SK-N-SH (cell line): ENCODE measurements around the gene SIK2.

Experiments
- CTCF ChIP-seq: fragments of 200-600 bp; sonication (generic); IDR thresholded peaks from 2 replicates; pipeline ENCODE4 v1.6.1; 2017; ENCODE audit warnings: antibody characterized with exemption, mild to moderate bottlenecking, moderate library complexity
- POLR2AphosphoS5 ChIP-seq: IDR thresholded peaks from 2 replicates; pipeline ENCODE4 v1.6.1; 2012; ENCODE audit warnings: low read depth, low read length

GRCh38 chr11:111727431-111727830 lies 125.2 kb downstream of the SIK2 start:
- no peak for TF ChIP-seq POLR2AphosphoS5
- TF ChIP-seq CTCF: no peak
